ENCODE measurements around the gene IGSF21.

- TF ChIP-seq CTCF (IDR thresholded peaks at IDR 0.05; ENCODE audit: poor library complexity) (no peak), EZH2phosphoT487 (IDR thresholded peaks at IDR 0.05; ENCODE audit: low read depth, severe bottlenecking, unreplicated experiment) (no peak)
These were observed 211.5 kb downstream of the IGSF21 start for GRCh38 chr1:18319099-18319498.
